HCT116 (cell line): ENCODE measurements around the gene CCKAR. TPM values are rescaled to one million over a fixed set of nuclear protein-coding genes. Genes with fewer than 3 reads are reported as not detected.

ENCODE experiments used
- ATAC-seq: fragments of 200-7000 bp; cut with Tn5 transposase; 2 replicates; pipeline ENCODE4 v1.9.1; 2020; ENCODE audit warnings: mild to moderate bottlenecking, moderate library complexity
- BruUV-seq: library from RNA; stranded (reverse); fragments of 400-500 nt; replicated peaks from 2 replicates; lab custom pipeline; 2021; lab: Mats Ljungman, UMichigan
- CTCF ChIA-PET: fragments of 300-600 bp; sonication (Branson Sonifier 250); formaldehyde crosslinking; loops from one replicate; lab custom pipeline; 2021; ENCODE audit warnings: antibody characterized with exemption; lab: Charles Lee
- POLR2A ChIA-PET: fragments of 300-600, 350-600 bp; sonication (Branson Sonifier 250); formaldehyde crosslinking; loops from one replicate; lab custom pipeline; 2021; ENCODE audit warnings: antibody characterized with exemption; lab: Charles Lee
- RAD21 ChIA-PET, 2 experiments: fragments of 300-600 bp; sonication (Branson Sonifier 250); formaldehyde crosslinking; loops; one replicate each; lab custom pipeline; 2023; ENCODE audit warnings: low total read pairs in 2 of 2; ENCODE audit not compliant: uncharacterized antibody in 2 of 2, unreplicated experiment in 2 of 2, low non-redundant PET in 1 of 2; lab: Charles Lee
- DNase-seq: peaks from one replicate; pipeline ENCODE4 v3.0.0-alpha.2; 2010; ENCODE audit warnings: low read depth, low spot score
- H2AFZ ChIP-seq: fragments of 200-600 bp; shearing (Covaris generic), sonication (generic); 2 replicates; pipeline ENCODE4 v1.6.1; 2017; ENCODE audit warnings: low read depth, mixed run types, mixed read lengths, antibody characterized with exemption, low read length; ENCODE audit not compliant: poor library complexity, severe bottlenecking
- H3K27ac ChIP-seq: 2 replicates; pipeline ENCODE4 v1.5.1; 2012; ENCODE audit warnings: low read depth, low read length
- H3K27me3 ChIP-seq: fragments of 200-600 bp; sonication (generic); 2 replicates; pipeline ENCODE4 v1.6.1; 2016; ENCODE audit warnings: mixed run types, low read length, mixed read lengths; ENCODE audit not compliant: insufficient read depth
- H3K36me3 ChIP-seq, 2 experiments: fragments of 200-500 bp in 1 of 2; fragments of 200-600 bp in 1 of 2; sonication (Bioruptor generic) in 1 of 2; sonication (generic) in 1 of 2; 2 replicates each; pipeline versions ENCODE4 v1.5.1 to v1.6.1; 2014 to 2016; ENCODE audit warnings: low read length in 2 of 2, inconsistent platforms in 1 of 2, mixed read lengths in 1 of 2, mixed run types in 1 of 2; ENCODE audit not compliant: insufficient read depth in 2 of 2, control insufficient read depth in 1 of 2
- H3K4me1 ChIP-seq, 2 experiments: fragments of 200-600 bp in 1 of 2; sonication (generic) in 1 of 2; 2 replicates each; pipeline versions ENCODE4 v1.5.1 to v1.6.1; 2012 to 2017; ENCODE audit warnings: low read length in 2 of 2, inconsistent platforms in 1 of 2, mild to moderate bottlenecking in 1 of 2, mixed read lengths in 1 of 2, mixed run types in 1 of 2, moderate library complexity in 1 of 2; ENCODE audit not compliant: insufficient read depth in 2 of 2, control insufficient read depth in 1 of 2
- H3K4me2 ChIP-seq: fragments of 200-600 bp; sonication (generic); 2 replicates; pipeline ENCODE4 v1.6.1; 2017; ENCODE audit warnings: mixed run types, low read length, mixed read lengths
- H3K4me3 ChIP-seq, 2 experiments: fragments of 200-600 bp in 1 of 2; sonication (generic) in 1 of 2; replicated peaks in 1 of 2; 2 replicates each; pipeline ENCODE4 v1.5.1; 2011 to 2016; ENCODE audit warnings: low read length in 2 of 2, control low read depth in 1 of 2, low read depth in 1 of 2, mild to moderate bottlenecking in 1 of 2, mixed read lengths in 1 of 2, mixed run types in 1 of 2
- H3K79me2 ChIP-seq: fragments of 200-600 bp; sonication (generic); 2 replicates; pipeline ENCODE4 v1.6.1; 2017; ENCODE audit warnings: mild to moderate bottlenecking, mixed run types, low read length, moderate library complexity, mixed read lengths; ENCODE audit not compliant: insufficient read depth
- H3K9ac ChIP-seq: fragments of 200-600 bp; sonication (generic); 2 replicates; pipeline ENCODE4 v1.6.1; 2016; ENCODE audit warnings: low read length, mixed read lengths
- H3K9me2 ChIP-seq: fragments of 200-600 bp; sonication (generic), shearing (Covaris generic); 2 replicates; pipeline ENCODE4 v1.6.1; 2017; ENCODE audit warnings: mixed run types, mild to moderate bottlenecking, moderate library complexity; ENCODE audit not compliant: insufficient read depth
- H3K9me3 ChIP-seq, 2 experiments: fragments of 200-500 bp in 1 of 2; fragments of 200-600 bp in 1 of 2; sonication (Bioruptor generic) in 1 of 2; sonication (generic) in 1 of 2; 2 replicates each; pipeline ENCODE4 v1.6.1; 2014 to 2017; ENCODE audit warnings: low read length in 2 of 2, mixed read lengths in 2 of 2, inconsistent platforms in 1 of 2, low read depth in 1 of 2, mild to moderate bottlenecking in 1 of 2, mixed run types in 1 of 2, moderate library complexity in 1 of 2; ENCODE audit not compliant: control insufficient read depth in 1 of 2, insufficient read depth in 1 of 2
- H4K20me1 ChIP-seq: fragments of 200-600 bp; sonication (generic), shearing (Covaris generic); 2 replicates; pipeline ENCODE4 v1.6.1; 2017; ENCODE audit warnings: mixed run types, mild to moderate bottlenecking, moderate library complexity; ENCODE audit not compliant: insufficient read depth
- CBX3 ChIP-seq: IDR thresholded peaks from 2 replicates; pipeline ENCODE4 v1.6.1; 2012; ENCODE audit warnings: low read depth
- POLR2A ChIP-seq: IDR thresholded peaks from 2 replicates; pipeline ENCODE4 v1.7.0; 2011; ENCODE audit warnings: borderline replicate concordance; ENCODE audit not compliant: insufficient read depth, insufficient read length; ENCODE audit errors: extremely low read depth
- RAD21 ChIP-seq: IDR thresholded peaks from 2 replicates; pipeline ENCODE4 v1.6.1; 2012; ENCODE audit warnings: low read depth, mild to moderate bottlenecking
- intact Hi-C: fragments of 100-400 bp; cut with micrococcal nuclease; formaldehyde crosslinking; loops from 2 replicates; pipeline ENCODE4 v1.10.0; 2022
- total RNA-seq: library from RNA; stranded (reverse); gene quantifications from one replicate; pipeline ENCODE4 v1.2.1, GENCODE V29; 2021; ENCODE audit not compliant: unreplicated experiment
- TF ChIP-seq, protein P1 (sequence below): IDR thresholded peaks from 2 replicates; pipeline ENCODE4 v1.6.1; 2012; ENCODE audit warnings: low read depth
- TF ChIP-seq, protein P2 (sequence below), 3 experiments: fragments of 200-600 bp in 1 of 3; sonication (generic) in 1 of 3; IDR thresholded peaks in 2 of 3; conservative IDR thresholded peaks in 1 of 3; 2 replicates each; pipeline ENCODE4 v1.5.1; 2012 to 2017; ENCODE audit warnings: low read depth in 2 of 3, low read length in 2 of 3, antibody characterized with exemption in 1 of 3, borderline replicate concordance in 1 of 3, control low read depth in 1 of 3, mild to moderate bottlenecking in 1 of 3, mixed read lengths in 1 of 3, mixed run types in 1 of 3, moderate library complexity in 1 of 3; ENCODE audit not compliant: insufficient read depth in 1 of 3

Gene CCKAR
- total RNA-seq, 1 experiment from 2014 or later = not detected

DNA sequence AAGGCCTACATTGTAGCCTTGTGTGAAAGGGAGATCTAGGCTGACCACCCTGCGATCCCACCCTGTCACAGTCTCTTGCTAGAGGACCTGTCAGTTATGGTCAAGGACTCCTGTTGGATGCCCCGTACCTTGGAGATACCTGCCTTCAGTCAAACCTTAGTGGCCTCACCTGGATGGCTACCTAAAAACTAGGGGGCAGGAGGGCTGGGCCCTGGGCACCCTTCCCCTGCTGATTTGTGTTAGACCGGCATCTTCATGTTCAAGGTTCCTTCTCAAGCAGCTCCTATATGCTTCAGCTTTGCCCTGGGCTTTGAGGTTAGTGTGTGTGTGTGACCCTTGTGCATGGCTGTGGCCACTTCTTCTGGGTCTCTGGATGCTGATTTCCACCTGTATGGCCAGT lies 35.3 kb downstream of the CCKAR start:
- BruUV-seq = no TSS peak
- ATAC-seq (no peak), DNase-seq (no peak)
- Histone ChIP-seq H3K27ac (no peak overlapping the region), H3K4me1 (peaks cover 0 to 15% of the 10 kb centered on the region in 2 experiments; a peak in 2 of 4 replicates), H2AFZ (no peak overlapping the region), H3K4me3 (no peak overlapping the region), H3K27me3 (no peaks in the 10 kb centered on the region), H3K9ac (no peak overlapping the region), H3K9me2 (no peaks in the 10 kb centered on the region), H3K36me3 (no peaks in the 10 kb centered on the region), H3K9me3 (no peaks in the 10 kb centered on the region), H3K79me2 (no peaks in the 10 kb centered on the region), H3K4me2 (no peak overlapping the region), H4K20me1 (no peaks in the 10 kb centered on the region)
- TF ChIP-seq RAD21 (no peak), CBX3 (no peak), POLR2A (no peak)
- TF ChIP-seq, protein P1, sequence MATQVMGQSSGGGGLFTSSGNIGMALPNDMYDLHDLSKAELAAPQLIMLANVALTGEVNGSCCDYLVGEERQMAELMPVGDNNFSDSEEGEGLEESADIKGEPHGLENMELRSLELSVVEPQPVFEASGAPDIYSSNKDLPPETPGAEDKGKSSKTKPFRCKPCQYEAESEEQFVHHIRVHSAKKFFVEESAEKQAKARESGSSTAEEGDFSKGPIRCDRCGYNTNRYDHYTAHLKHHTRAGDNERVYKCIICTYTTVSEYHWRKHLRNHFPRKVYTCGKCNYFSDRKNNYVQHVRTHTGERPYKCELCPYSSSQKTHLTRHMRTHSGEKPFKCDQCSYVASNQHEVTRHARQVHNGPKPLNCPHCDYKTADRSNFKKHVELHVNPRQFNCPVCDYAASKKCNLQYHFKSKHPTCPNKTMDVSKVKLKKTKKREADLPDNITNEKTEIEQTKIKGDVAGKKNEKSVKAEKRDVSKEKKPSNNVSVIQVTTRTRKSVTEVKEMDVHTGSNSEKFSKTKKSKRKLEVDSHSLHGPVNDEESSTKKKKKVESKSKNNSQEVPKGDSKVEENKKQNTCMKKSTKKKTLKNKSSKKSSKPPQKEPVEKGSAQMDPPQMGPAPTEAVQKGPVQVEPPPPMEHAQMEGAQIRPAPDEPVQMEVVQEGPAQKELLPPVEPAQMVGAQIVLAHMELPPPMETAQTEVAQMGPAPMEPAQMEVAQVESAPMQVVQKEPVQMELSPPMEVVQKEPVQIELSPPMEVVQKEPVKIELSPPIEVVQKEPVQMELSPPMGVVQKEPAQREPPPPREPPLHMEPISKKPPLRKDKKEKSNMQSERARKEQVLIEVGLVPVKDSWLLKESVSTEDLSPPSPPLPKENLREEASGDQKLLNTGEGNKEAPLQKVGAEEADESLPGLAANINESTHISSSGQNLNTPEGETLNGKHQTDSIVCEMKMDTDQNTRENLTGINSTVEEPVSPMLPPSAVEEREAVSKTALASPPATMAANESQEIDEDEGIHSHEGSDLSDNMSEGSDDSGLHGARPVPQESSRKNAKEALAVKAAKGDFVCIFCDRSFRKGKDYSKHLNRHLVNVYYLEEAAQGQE = no peak
- TF ChIP-seq, protein P2, sequence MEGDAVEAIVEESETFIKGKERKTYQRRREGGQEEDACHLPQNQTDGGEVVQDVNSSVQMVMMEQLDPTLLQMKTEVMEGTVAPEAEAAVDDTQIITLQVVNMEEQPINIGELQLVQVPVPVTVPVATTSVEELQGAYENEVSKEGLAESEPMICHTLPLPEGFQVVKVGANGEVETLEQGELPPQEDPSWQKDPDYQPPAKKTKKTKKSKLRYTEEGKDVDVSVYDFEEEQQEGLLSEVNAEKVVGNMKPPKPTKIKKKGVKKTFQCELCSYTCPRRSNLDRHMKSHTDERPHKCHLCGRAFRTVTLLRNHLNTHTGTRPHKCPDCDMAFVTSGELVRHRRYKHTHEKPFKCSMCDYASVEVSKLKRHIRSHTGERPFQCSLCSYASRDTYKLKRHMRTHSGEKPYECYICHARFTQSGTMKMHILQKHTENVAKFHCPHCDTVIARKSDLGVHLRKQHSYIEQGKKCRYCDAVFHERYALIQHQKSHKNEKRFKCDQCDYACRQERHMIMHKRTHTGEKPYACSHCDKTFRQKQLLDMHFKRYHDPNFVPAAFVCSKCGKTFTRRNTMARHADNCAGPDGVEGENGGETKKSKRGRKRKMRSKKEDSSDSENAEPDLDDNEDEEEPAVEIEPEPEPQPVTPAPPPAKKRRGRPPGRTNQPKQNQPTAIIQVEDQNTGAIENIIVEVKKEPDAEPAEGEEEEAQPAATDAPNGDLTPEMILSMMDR (IDR thresholded peaks at IDR 0.05 in 2 of 3, conservative IDR thresholded peaks at IDR 0.05 in 1 of 3; ENCODE audit: borderline replicate concordance in 1 of 3, insufficient read depth in 1 of 3, low read depth in 2 of 3, low read length in 2 of 3) = no peak
- CTCF ChIA-PET = no interaction called here
- POLR2A ChIA-PET = no interaction called here
- RAD21 ChIA-PET = no interaction called here
- intact Hi-C loops = loop anchor here (5.0 to 10.0 kb wide), 2 partner anchors 127 to 560 kb away; partner anchors contain the start of gene TBC1D19
